Stimulated activated CD8-positive, alpha-beta memory T cell treated with anti-CD3 and anti-CD28 coated beads, Interleukin-4, amount 100 ng/mL, for 48 hours (primary cell): ENCODE results near the gene FAT2.
"Not testable (repeated sequence)": the region's sequence is repeated elsewhere in the genome, so short reads cannot be mapped to it uniquely, and the experiment has no call there.

Source experiments
- DNase-seq: peaks from one replicate; pipeline ENCODE4 v3.0.0-alpha.2; 2020

FAT2 gene

DNA sequence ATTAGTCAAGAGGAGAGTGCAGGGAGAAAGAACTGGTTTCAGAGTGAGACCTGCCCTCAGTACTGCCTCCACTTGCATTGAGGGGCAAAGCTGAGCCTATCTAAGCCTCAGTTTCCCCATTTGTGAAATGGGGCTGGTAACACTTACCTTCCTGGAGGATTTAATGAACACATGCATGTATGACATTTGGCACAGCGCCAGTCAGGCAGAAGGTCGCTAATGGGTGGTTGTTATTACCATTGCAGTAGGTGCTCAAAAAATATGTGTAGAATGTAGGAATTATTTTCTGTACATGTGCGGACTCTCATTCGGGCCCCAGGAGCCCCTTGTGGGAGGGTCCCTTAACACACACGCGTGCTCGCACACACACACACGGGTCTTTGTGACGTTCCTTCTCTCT lies 10.9 kb downstream of the FAT2 start:
- no peak for DNase-seq

GRCh38 chr5:151579146-151579545 lies 12.0 kb downstream of the FAT2 start:
- DNase-seq: not testable (repeated sequence)

- DNase-seq: no peak
Measured at GRCh38 chr5:151578326-151579025, 12.7 kb downstream of the FAT2 start.

- no peak for DNase-seq
Measured at GRCh38 chr5:151577566-151577965, 13.6 kb downstream of the FAT2 start.

GRCh38 chr5:151574444-151574996 lies 16.6 kb downstream of the FAT2 start:
- no peak for DNase-seq

- DNase-seq: no peak
Measured at GRCh38 chr5:151572657-151573368, 18.3 kb downstream of the FAT2 start.

- no peak for DNase-seq
Measured at GRCh38 chr5:151571270-151572173, 19.6 kb downstream of the FAT2 start.

DNA sequence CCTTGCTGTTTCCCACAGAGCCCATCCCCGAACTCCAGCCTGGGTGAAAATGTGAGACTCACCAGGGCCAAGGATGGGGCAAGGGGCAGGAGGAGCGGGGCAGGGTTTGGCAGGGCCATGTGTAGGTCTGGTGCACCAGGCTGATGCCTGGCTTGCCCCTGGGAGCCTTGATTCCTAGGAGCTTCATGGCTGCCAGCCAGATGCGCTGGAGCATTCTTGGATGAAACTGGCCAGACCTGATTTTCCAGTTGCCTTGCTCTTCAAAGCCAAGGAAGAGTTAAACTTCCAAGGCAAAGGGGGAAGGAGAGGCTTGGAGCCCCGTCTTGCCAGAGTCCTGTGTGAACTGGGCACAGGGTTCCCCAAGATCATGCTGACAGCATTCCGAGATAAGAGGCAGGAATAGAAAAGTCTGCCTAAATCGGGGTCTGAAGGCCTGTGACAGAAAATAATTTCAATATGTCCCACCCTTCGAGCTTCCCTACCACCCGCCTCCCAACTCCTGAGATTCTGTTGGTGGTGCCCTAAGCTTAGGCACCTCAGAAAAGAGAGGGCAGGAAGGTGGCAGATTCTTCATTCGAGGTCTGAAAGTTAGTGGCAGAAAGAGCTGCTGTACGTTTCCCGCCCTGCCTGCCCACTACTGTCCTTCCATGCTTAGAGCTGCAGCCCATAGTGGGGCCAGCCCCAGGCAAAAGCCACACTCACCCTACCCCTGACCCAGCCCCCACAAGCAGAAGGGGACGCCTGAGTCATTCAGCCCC lies 20.4 kb downstream of the FAT2 start:
- DNase-seq: no peak

GRCh38 chr5:151570058-151570457 lies 21.1 kb downstream of the FAT2 start:
- DNase-seq: no peak

- DNase-seq: no peak
Measured at GRCh38 chr5:151569132-151570046, 21.7 kb downstream of the FAT2 start.

DNA sequence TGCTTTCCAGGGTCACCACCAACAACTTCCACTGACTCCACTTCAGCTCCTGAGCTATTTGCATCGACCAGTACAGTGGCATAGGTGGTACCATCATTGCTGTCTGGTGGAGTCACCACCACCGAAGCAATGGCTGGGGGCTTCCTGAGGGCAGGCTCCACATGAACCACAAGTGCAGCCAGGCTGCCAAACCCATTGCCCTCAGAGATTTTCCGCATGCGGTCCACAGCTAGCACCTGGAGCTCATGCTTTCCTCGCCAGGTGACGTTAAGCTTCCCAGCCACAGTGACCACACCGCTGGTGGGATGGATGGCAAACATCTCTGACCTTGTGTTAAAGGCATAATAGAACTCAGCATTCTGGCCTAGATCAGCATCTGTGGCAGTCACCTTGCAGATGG lies 23.1 kb downstream of the FAT2 start:
- DNase-seq: no peak

GRCh38 chr5:151565971-151566370 lies 25.2 kb downstream of the FAT2 start:
- no peak for DNase-seq

DNA sequence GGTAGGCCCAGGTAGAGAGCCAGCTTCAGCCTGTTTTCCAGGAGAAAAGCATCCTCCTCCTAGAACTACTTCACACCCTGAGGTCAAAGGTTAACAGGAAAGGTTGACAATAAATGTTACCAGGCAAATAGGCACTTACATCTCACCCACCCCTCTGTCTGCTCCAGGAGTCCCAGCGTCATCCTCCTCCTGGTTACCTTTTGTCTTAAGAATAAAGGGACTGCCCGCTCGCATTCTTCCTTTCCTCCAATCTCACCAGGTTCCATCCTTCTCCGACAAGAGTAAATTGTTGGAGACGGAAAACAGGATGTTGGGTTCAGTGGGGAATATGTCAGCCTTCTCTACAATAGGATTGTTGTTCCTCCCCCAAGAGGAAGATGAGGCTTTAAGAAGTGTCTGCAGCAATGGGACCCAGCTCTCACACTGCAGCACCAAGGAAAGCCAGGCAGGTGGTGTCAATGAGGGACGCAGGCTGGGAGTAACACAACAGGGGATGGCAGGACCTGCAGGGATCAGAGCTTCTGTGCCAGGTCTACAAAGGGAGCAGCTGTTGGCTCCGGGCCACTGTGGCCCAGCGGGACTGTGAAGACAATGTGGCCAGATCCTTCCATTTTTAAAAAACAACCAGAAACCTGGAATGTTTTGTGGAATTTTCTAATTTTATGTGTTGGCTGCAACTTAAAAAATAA lies 29.0 kb downstream of the FAT2 start:
- DNase-seq: no peak

DNA sequence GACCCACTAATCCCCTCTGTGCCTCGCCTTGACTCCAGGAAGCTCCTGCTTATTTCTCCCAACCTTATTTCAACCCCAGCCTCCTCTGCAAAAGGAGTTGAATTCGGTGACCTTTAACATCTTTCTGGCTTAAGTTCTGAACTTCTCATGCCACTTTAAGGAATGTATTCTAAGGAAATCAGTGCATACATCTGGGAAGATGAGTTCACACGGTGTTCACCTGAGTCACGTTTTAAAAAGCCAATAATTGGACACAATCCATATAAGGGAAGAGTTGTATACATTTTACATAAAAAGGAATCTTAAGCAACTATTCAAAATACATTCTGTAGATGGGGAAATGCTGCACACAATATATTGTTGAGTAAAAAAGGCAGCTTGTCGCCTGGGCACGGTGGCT lies 33.2 kb downstream of the FAT2 start:
- no peak for DNase-seq

- no peak for DNase-seq
Measured at GRCh38 chr5:151557466-151557865, 33.7 kb downstream of the FAT2 start.

- DNase-seq: no peak
Measured at GRCh38 chr5:151556806-151557205, 34.3 kb downstream of the FAT2 start.

GRCh38 chr5:151555760-151556576 lies 35.2 kb downstream of the FAT2 start:
- no peak for DNase-seq

DNA sequence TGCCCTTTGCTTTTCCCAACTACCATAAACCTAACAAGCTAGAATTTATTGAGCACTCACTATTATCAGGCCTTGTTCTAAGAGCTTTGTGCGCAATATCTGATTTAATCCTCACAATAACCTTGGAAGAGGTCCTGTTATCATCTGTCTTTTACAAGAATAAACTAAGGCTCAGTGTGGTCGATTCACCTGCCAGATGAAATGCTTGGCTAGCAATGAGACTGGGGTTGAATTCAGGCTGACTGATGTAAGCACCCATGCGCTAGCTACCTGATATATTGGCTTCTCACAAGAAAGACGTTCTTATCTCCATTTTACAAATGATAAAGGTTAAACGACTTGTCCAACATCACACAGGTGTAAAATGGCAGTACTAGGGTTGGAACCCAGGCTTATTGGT lies 37.4 kb downstream of the FAT2 start:
- DNase-seq: no peak

- DNase-seq: no peak
Measured at GRCh38 chr5:151553130-151553670, 37.9 kb downstream of the FAT2 start.

GRCh38 chr5:151551985-151552384 lies 39.1 kb downstream of the FAT2 start:
- no peak for DNase-seq
